IMR-90 (cell line): ENCODE measurements around the gene RUNX2. TPM values are rescaled to one million over a fixed set of nuclear protein-coding genes. Genes with fewer than 3 reads are reported as not detected.

Source experiments
- ATAC-seq: fragments of 200-7000 bp; cut with Tn5 transposase; 2 replicates; pipeline ENCODE4 v1.9.1; 2020; ENCODE audit warnings: low read depth, mild to moderate bottlenecking, moderate library complexity
- BruUV-seq: library from RNA; stranded (reverse); fragments of 400-500 nt; replicated peaks from 2 replicates; lab custom pipeline; 2021; lab: Mats Ljungman, UMichigan
- CTCF ChIA-PET: fragments of 300-600 bp; formaldehyde crosslinking; extraction: SDS; loops from one replicate; lab custom pipeline; 2021; ENCODE audit warnings: antibody characterized with exemption; lab: Yijun Ruan, JAX
- POLR2A ChIA-PET: fragments of 300-600 bp; sonication (Branson Sonifier 250); formaldehyde crosslinking; loops from one replicate; lab custom pipeline; 2022; ENCODE audit warnings: antibody characterized with exemption; ENCODE audit not compliant: unreplicated experiment; lab: Charles Lee
- DNase-seq: peaks from one replicate; pipeline ENCODE4 v3.0.0; 2013
- H2AFZ ChIP-seq: replicated peaks from 2 replicates; pipeline ENCODE3; 2013; ENCODE audit warnings: low read length, mild to moderate bottlenecking; ENCODE audit not compliant: poor library complexity
- H2AK5ac ChIP-seq: 2 replicates; pipeline ENCODE4 v1.6.1; 2013; ENCODE audit warnings: low read depth, low read length, inconsistent platforms
- H2AK9ac ChIP-seq: replicated peaks from 2 replicates; pipeline ENCODE3; 2013; ENCODE audit warnings: mild to moderate bottlenecking, low read depth, low read length, moderate library complexity; ENCODE audit not compliant: poor library complexity
- H2BK120ac ChIP-seq: 2 replicates; pipeline ENCODE4 v1.6.1; 2013; ENCODE audit warnings: low read depth, low read length, inconsistent platforms
- H2BK15ac ChIP-seq: 3 replicates; pipeline ENCODE4 v1.6.1; 2013; ENCODE audit warnings: low read depth, low read length, inconsistent platforms
- H2BK20ac ChIP-seq: 2 replicates; pipeline ENCODE4 v1.6.1; 2013; ENCODE audit warnings: low read depth, mild to moderate bottlenecking, inconsistent platforms, low read length, moderate library complexity
- H2BK5ac ChIP-seq: 2 replicates; pipeline ENCODE4 v1.6.1; 2013; ENCODE audit warnings: mild to moderate bottlenecking, low read depth, low read length, inconsistent platforms; ENCODE audit not compliant: poor library complexity, severe bottlenecking
- H3K14ac ChIP-seq: replicated peaks from 2 replicates; pipeline ENCODE4 v1.6.1; 2013; ENCODE audit warnings: low read depth, low read length, inconsistent platforms
- H3K18ac ChIP-seq: 2 replicates; pipeline ENCODE4 v1.6.1; 2013; ENCODE audit warnings: low read depth, low read length, control low read depth
- H3K23ac ChIP-seq: 2 replicates; pipeline ENCODE4 v1.6.1; 2013; ENCODE audit warnings: low read depth, low read length, inconsistent platforms
- H3K27ac ChIP-seq: 2 replicates; pipeline ENCODE4 v1.5.1; 2013; ENCODE audit warnings: mild to moderate bottlenecking, control low read depth, low read length; ENCODE audit not compliant: insufficient read depth
- H3K27me3 ChIP-seq: 2 replicates; pipeline ENCODE4 v1.6.1; 2013; ENCODE audit warnings: low read length; ENCODE audit not compliant: control insufficient read depth, insufficient read depth
- H3K36me3 ChIP-seq: 2 replicates; pipeline ENCODE4 v1.6.1; 2013; ENCODE audit warnings: low read length, mixed read lengths; ENCODE audit not compliant: control insufficient read depth, insufficient read depth
- H3K4ac ChIP-seq: 2 replicates; pipeline ENCODE4 v1.6.1; 2013; ENCODE audit warnings: low read depth, low read length, inconsistent platforms
- H3K4me1 ChIP-seq: 2 replicates; pipeline ENCODE4 v1.6.1; 2013; ENCODE audit warnings: low read length, mixed read lengths; ENCODE audit not compliant: control insufficient read depth, insufficient read depth
- H3K4me2 ChIP-seq: 2 replicates; pipeline ENCODE4 v1.6.1; 2013; ENCODE audit warnings: low read depth, mild to moderate bottlenecking, control low read depth, low read length, moderate library complexity
- H3K4me3 ChIP-seq: 2 replicates; pipeline ENCODE4 v1.5.1; 2013; ENCODE audit warnings: low read depth, mild to moderate bottlenecking, control low read depth, low read length, moderate library complexity; ENCODE audit not compliant: insufficient read depth
- H3K56ac ChIP-seq: 2 replicates; pipeline ENCODE4 v1.6.1; 2013; ENCODE audit warnings: low read length, inconsistent platforms; ENCODE audit not compliant: insufficient read depth; ENCODE audit errors: extremely low read depth
- H3K79me1 ChIP-seq, 2 experiments: 2 replicates each; pipeline ENCODE4 v1.6.1; 2013; ENCODE audit warnings: low read length in 2 of 2, inconsistent platforms in 1 of 2, low read depth in 1 of 2
- H3K9ac ChIP-seq: 2 replicates; pipeline ENCODE4 v1.6.1; 2013; ENCODE audit warnings: low read depth, low read length, control low read depth
- H3K9me1 ChIP-seq: 2 replicates; pipeline ENCODE4 v1.6.1; 2013; ENCODE audit warnings: low read length, inconsistent platforms; ENCODE audit not compliant: insufficient read depth
- H3K9me3 ChIP-seq: 2 replicates; pipeline ENCODE4 v1.6.1; 2013; ENCODE audit warnings: low read length; ENCODE audit not compliant: control insufficient read depth, insufficient read depth
- H4K20me1 ChIP-seq: 2 replicates; pipeline ENCODE4 v1.6.1; 2013; ENCODE audit warnings: low read length, inconsistent platforms; ENCODE audit not compliant: insufficient read depth
- H4K5ac ChIP-seq: 2 replicates; pipeline ENCODE4 v1.6.1; 2013; ENCODE audit warnings: mild to moderate bottlenecking, low read depth, low read length, control low read depth
- H4K8ac ChIP-seq, 2 experiments: 2 replicates each; pipeline ENCODE4 v1.6.1; 2013; ENCODE audit warnings: low read depth in 2 of 2, low read length in 2 of 2, control low read depth in 1 of 2, inconsistent platforms in 1 of 2
- H4K91ac ChIP-seq: 2 replicates; pipeline ENCODE4 v1.6.1; 2013; ENCODE audit warnings: low read depth, low read length, inconsistent platforms; ENCODE audit not compliant: insufficient read depth
- CEBPB ChIP-seq: IDR thresholded peaks from 2 replicates; pipeline ENCODE4 v1.6.1; 2012; ENCODE audit warnings: low read depth, low read length, improper control_type of control experiment
- MAZ ChIP-seq: IDR thresholded peaks from 2 replicates; pipeline ENCODE4 v1.6.1; 2012; ENCODE audit warnings: low read depth, mild to moderate bottlenecking, low read length, improper control_type of control experiment, moderate library complexity, borderline replicate concordance
- MXI1 ChIP-seq: IDR thresholded peaks from 2 replicates; pipeline ENCODE4 v1.6.1; 2012; ENCODE audit warnings: low read depth, mild to moderate bottlenecking, low read length, moderate library complexity, borderline replicate concordance
- NFE2L2 ChIP-seq: fragments of 150-350 bp; IDR thresholded peaks from 2 replicates; pipeline ENCODE4 v1.6.1; 2016; ENCODE audit warnings: low read depth, mild to moderate bottlenecking, low read length
- WGBS, 2 experiments: methylation state at CpG; one replicate each; pipeline versions ENCODE4 v1.1.5 to v1.1.7; 2013; ENCODE audit warnings: missing lambda C conversion rate in 2 of 2; ENCODE audit not compliant: insufficient read length in 1 of 2; ENCODE audit errors: extremely low coverage in 2 of 2; 5-methylcytosine and 5-hydroxymethylcytosine counted together
- dilution Hi-C: fragments of 300-500 bp; cut with HindIII; formaldehyde crosslinking; loops from one replicate; pipeline ENCODE4 v1.14.3; 2018; ENCODE audit warnings: low sequenced_read_pairs; ENCODE audit not compliant: unreplicated experiment
- in situ Hi-C: fragments of 300-500 bp; cut with MboI; formaldehyde crosslinking; loops from 3 replicates; pipeline ENCODE4 v1.14.3; 2019; ENCODE audit warnings: low sequenced_read_pairs, inconsistent platforms, mixed read lengths
- intact Hi-C: fragments of 100-400 bp; cut with micrococcal nuclease; formaldehyde crosslinking; loops from 2 replicates; pipeline ENCODE4 v1.10.0; 2022
- polyA plus RNA-seq, 3 experiments: library from polyadenylated mRNA; depleted of rRNA; stranded (reverse); fragments of >200 nt; gene quantifications; 2 replicates each; pipeline ENCODE4 v1.2.3, GENCODE V29; 2012; ENCODE audit warnings: low replicate concordance in 1 of 3
- total RNA-seq: library from RNA; depleted of rRNA; stranded (reverse); fragments of >200 nt; gene quantifications from 2 replicates; pipeline ENCODE4 v1.2.3, GENCODE V29; 2012

Gene RUNX2
- total and polyA plus RNA-seq, 2 of the 4 experiments (the other 2 are of a cell fraction) = 2.3 to 4.7 TPM

DNA sequence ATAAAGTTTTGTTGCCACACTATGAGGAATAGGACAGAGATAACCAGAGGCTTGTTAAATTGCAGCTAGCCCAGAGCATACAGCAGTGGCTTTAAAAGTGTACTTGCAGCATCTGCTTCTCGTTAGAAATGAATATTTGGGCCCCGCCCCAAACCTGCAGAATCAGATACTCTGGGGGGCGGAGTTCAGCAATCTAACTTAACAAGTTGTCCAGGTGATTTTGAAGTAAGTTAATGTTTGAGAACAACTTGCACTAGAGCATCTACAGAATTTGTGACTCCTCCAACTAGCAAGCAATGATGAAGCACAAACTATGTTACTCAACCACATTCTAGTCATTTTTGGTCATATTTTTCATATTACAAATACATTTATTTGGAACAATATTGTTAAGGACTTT lies 60.2 kb downstream of the RUNX2 start:
- no peak overlapping the region for H4K8ac ChIP-seq
- ATAC-seq (peak; percentile 68), DNase-seq (peak; percentile 45)
- H3K23ac ChIP-seq = no peak overlapping the region
- no peak overlapping the region for H2BK120ac ChIP-seq
- H4K20me1 ChIP-seq = no peaks in the 10 kb centered on the region
- H3K79me1 ChIP-seq = no peaks in the 10 kb centered on the region
- intact Hi-C loops = no loop called here
- in situ Hi-C loops = no loop called here
- no peak overlapping the region for H2AK5ac ChIP-seq
- WGBS, 2 experiments = no CpG with 5 or more reads among the region's 3 CpGs
- peaks cover 3% of the 10 kb centered on the region for H3K4me1 ChIP-seq
- TF ChIP-seq CEBPB = peak; percentile 45; the same call in 1 of the 2 replicates
- no peak for TF ChIP-seq MAZ
- TF ChIP-seq MXI1 = no peak
- TF ChIP-seq NFE2L2 = no peak
- H3K27me3 ChIP-seq = no peaks in the 10 kb centered on the region
- H3K4me2 ChIP-seq = no peak overlapping the region
- H3K9me1 ChIP-seq = no peaks in the 10 kb centered on the region
- no peaks in the 10 kb centered on the region for H3K36me3 ChIP-seq
- H2BK20ac ChIP-seq = no peak overlapping the region
- H2BK5ac ChIP-seq = no peak overlapping the region
- no peak overlapping the region for H4K5ac ChIP-seq
- no peak overlapping the region for H3K56ac ChIP-seq
- H3K14ac ChIP-seq = no peak overlapping the region
- no peak overlapping the region for H3K4ac ChIP-seq
- no peak overlapping the region for H3K4me3 ChIP-seq
- no peak overlapping the region for H3K18ac ChIP-seq
- H2BK15ac ChIP-seq = no peak overlapping the region
- no peaks in the 10 kb centered on the region for H3K9me3 ChIP-seq
- ChIA-PET CTCF (no interaction called here), POLR2A (no interaction called here)
- no TSS peak for BruUV-seq
- no peak overlapping the region for H4K91ac ChIP-seq
- no peak overlapping the region for H3K27ac ChIP-seq
- no peak overlapping the region for H2AFZ ChIP-seq
- no peak overlapping the region for H3K9ac ChIP-seq
- dilution Hi-C loops = no loop called here
- H2AK9ac ChIP-seq = no peak overlapping the region
